ENCODE measurements around the gene LPO.

Gene LPO

GRCh38 chr17:58264407-58265103, 26.2 kb downstream of the LPO start:
- DNase-seq: no peak

GRCh38 chr17:58265271-58265670, 26.9 kb downstream of the LPO start:
- no peak for DNase-seq

- no peak for DNase-seq
These were observed 27.8 kb downstream of the LPO start for GRCh38 chr17:58265902-58266875.

DNA sequence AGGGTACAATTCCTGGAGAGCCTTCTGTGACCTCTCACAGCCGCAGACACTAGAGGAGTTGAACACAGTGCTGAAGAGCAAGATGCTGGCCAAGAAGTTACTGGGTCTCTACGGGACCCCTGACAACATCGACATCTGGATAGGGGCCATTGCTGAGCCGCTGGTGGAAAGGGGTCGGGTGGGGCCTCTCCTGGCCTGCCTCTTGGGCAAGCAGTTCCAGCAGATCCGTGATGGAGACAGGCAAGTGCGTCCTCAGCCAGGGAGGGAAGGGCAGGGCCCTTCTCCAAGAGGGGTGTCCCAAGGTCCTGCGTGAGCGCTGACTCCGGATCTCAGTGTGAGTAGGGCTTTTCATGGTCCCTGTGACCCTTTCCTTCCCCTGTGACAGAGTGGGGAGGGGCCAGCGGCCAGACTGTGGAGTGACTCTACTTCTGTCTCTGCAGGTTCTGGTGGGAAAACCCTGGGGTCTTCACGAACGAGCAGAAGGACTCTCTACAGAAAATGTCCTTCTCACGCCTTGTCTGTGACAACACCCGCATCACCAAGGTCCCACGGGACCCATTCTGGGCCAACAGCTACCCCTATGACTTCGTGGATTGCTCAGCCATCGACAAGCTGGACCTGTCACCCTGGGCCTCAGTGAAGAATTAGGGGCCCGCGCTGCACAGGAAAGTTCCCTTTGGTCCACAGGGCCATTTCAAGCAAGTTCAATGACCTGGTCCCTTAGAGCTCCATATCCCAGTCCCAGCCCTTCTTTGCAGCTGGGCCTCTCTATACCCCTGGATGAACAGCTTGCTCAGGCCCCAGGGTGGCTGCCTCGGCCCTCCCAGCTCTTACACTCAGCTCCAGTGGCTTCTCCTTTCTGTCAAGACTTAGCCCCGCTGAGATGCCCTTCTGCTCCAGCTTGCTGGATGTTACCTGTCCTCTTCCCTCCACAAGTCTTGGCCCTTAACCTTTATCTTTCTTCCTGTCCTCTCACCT, 29.3 kb downstream of the LPO start:
- DNase-seq: no peak

DNA sequence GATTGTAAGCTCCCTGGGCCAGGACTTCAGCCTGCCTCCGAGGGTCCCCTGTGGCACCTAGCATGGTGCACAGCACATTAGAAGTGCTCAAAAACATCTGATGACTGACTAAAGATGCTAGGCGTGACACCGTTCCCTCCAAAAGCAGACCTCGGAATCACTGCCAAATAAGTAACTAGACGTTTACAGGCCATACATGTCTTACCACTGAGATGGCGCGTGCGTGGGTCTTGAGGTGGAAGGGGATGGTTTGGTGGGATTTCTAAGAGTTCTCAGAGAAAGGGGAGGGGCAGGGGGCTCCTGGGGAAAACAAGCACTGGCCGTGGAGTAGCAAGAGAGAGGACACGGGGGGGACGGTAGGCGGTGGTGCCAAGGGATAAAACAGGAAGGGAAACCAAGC, 29.9 kb downstream of the LPO start:
- DNase-seq: no peak

- DNase-seq: no peak
These were observed 30.6 kb downstream of the LPO start for GRCh38 chr17:58268774-58269556.

GRCh38 chr17:58269557-58270291, 31.3 kb downstream of the LPO start:
- no peak for DNase-seq

DNA sequence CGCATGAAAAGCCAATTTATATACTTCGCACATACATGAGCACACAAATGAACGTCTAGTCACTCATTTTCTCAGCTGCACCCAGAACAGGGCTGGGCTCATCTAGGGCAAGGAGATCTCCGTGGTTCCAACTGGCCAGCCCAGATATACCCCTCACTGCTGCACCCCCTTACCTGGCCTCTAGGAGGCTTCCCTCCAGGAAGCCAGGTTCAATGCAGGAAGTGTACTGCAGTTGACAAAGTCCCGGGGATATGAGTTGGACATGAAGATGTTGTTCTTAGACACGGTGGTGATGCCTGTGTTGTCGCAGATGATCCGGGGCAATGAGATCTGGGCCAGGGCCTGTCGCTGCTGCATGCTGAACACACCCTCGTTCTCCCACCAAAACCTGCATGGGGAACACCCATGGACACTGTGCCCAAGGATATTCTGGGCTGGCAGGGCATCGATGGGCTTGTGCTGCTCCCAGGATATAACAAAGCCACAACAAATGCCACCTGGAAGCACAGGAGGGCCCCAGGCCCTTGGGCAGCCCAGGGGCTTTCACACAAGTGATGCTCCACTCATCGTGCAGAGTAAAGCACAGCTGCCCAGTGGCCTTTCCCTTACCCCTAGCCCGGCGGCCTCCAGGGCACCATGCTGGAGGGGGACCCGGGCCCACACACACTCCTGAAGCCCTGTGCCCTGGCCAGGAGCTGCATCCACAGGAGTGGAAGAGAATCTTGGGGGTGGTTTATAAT, 32.3 kb downstream of the LPO start:
- DNase-seq: no peak

DNA sequence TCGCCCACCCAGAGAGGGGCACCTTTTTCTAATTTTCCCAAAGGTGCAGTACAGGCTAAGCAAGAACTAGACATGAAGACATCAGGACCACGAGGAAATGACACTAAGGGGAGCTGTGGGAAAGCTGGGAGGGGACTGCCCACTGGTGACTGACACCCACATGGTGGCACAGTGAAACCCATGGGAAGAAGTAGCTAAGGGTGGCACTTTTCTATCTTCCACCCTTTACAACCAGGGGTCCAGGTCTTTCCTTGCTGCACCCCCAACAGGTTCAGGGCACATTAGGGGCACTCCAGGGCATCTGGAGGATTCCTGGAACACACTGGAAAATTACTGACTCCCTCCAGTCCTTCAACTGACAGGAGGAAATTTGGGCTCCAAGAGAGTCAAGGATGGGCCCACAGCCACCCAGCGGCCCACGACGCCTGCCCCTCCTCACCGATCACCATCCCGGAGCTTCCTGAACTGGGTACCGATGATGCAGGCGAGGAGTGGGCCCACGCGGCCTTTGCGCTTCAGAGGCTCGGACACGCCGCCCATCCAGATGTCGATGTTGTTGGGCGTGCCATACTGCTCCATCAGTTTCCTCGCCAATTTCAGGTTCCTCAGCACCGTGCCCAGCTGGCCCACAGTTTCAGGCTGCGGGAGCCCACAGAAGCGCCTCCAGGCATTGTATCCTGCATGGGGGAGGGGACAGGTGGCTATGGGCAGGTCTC, 33.0 kb downstream of the LPO start:
- no peak for DNase-seq

DNA sequence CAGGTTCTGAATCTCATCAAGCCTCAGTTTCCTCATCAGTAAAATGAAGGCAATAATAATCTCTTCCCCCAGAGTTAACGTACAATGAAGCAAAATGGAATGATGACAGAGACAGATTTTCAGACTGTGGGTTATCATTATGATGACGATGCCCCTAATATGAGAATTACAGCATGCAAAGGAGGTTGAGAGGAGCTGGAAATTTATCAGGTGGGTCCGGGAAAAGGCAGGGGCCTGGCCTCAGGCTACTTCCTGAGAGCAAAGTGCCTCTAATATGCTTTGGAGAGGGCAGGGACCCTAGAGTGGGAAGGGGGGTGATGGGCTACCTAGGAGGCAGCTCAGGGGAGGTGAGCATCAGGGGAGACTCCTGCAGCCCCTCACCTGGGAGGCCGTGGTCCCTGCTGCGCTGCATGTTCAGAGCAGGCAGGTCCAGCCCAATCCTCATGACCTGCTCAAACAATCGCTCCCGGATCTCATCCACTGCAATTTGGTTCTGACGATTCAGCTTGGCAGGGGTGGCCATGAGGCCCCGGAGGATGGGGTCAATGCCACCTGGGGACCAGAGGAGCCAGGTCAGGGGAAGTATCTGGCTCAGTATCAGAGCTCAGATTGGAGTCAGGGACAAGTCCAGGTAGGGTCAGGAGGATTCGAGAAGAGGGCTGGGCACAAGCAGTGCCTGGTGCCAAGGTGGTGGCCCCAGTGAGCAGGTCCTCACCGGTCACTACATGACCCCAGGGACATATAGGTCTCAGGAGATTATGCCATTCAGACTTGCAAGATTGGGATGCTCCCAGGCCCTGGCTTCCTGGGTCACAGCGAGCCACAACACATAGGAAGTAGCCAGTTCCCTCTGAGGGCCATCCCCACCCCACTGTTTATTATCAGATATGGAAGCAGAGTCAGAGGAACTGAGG, 34.2 kb downstream of the LPO start:
- DNase-seq: no peak

DNA sequence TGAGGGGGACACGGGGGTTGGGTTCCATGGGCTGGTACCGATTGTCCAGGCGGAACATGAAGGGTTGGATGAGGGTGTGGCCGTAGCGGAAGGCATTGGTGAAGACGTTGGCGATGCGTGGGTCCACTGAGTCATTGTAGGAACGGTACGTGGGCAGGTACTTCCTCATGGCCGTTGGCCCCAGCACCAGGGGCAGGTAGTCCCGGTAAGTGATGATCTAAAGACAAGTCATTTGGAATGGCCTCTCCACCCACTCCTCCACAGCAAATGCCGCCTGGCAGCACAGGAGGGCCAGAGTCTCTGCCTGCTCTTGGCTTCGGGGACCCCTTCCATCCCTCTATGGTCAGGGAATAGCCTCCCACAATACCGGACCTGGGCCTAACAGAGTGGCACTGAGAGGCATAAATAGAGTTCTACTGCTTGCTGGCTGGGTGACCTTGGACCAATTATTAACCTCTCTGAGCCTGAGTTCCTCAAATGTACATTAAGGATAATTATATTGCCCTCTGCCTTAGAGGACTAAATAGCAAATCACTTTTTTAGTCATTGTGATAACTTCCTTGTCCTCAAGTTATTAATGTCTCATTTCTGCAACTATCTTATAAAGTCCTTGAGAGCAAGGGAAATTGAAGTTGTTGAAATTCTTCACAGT, 35.2 kb downstream of the LPO start:
- no peak for DNase-seq

DNA sequence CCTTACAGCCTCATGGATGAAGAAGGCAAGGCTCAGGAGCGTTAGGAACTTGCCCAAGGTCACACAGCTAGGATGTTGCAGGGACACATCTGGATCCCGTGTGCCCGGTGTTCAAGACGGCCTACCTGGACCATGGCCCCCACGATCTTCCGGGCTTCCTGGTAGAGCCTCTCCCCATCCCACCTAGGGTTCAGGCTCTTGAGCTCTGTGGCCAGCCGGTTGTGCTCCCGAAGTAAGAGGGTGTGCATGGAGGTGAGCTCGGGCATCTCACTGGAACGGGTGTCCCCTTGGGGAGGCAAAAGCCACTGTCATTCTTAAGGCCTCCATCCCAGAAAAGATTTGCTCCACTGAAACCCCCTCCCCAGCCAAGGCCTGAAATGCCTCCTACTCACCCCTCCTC, 37.0 kb downstream of the LPO start:
- no peak for DNase-seq

- no peak for DNase-seq
These were observed 38.0 kb downstream of the LPO start for GRCh38 chr17:58276423-58276822.

DNA sequence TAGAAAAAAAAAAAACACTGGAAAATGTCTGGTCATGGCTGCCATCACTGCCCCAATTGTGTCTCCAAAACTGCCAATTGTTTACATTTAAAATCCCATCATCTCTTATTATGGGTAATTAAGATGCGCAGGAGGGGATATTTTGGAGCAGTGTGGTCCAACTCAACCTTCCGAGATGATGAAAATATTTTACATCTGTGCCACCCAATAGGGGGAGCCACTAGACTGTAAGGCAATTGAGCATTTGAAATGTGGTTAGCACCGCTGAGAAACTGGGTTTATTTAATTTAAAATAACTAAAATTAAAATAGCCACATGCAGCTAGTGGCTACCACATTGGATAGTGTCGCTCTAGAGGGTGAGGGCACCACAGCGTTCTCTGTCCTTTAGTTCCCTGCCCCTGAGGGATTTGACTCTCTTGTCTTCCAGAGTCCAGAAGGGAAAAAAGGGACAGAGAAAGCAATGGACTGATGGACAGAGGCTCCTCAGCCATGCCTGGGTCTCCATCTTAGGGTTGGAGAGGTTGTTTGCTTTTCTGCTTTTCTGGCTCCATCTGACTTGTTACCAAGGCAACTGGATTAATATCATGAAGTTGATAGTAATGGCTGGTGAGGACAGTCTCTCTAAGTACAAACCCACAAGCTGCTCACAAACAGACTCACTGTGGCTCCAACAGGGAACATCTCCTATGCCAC, 38.9 kb downstream of the LPO start:
- peak; percentile 20 for DNase-seq

DNA sequence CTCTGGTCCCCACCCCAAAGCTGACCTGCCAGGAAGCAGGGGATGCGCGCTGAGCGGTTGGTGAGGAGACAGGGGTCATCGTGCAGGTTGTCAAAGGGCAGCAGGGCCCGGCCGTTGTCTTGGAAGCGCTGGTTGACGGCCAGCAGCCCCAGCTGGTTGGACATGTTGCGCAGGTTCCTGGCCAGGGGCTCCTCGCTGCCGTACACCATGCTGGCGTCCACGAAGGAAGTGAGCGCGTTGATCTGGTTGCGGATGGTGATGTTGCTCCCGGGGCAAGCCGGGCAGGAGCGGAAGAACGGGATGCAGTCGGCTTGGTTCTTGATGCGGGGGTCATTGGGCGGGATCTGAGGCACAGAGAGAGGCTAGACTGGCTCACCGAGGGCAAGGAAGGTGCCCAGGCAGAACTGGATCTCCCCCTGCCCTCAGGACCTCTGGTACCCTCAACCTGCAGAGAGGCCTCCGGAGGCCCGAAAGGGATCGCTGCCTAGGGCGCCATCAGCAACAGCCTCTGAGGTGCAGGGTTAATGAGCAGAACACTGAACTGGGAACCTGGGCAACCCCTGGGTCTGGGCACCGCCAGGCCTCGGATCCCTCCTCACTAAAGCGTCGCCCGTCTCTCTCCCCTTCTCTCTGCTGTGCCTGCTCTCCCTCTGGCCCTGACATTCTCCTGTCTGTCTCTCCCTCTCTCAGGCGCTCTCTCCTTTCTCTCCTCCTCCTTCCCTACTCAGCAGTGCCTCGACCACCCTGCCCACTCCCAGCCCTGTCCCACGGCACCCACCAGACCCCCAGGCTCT, 39.6 kb downstream of the LPO start:
- DNase-seq: no peak

DNA sequence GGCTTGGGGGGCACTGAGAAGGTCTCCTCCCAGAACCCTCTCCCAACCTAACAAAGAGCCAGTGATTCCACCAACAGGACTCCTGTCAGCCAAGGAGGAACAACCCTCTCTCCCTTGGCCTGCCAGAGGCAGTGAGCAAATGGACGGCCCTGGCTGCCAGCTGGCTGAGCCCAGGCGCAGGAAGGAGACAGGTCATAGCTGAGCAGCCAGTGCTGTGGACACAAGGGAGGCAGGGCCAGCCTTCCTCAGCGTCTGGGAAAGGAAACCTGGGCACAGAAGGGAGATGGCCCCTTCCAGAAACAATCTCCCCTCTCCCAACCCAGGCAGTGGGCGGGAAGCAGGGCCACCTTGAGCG, 40.3 kb downstream of the LPO start:
- no peak for DNase-seq
